ENCODE measurements around the gene GAPDHS. TPM values are rescaled to one million over a fixed set of nuclear protein-coding genes. Genes with fewer than 3 reads are reported as not detected.
A peak's percentile ranks its signal among the peaks of the same experiment; 100 is the strongest.

The GAPDHS gene
- total RNA-seq, 2 experiments from 2014 or later = not detected

DNA sequence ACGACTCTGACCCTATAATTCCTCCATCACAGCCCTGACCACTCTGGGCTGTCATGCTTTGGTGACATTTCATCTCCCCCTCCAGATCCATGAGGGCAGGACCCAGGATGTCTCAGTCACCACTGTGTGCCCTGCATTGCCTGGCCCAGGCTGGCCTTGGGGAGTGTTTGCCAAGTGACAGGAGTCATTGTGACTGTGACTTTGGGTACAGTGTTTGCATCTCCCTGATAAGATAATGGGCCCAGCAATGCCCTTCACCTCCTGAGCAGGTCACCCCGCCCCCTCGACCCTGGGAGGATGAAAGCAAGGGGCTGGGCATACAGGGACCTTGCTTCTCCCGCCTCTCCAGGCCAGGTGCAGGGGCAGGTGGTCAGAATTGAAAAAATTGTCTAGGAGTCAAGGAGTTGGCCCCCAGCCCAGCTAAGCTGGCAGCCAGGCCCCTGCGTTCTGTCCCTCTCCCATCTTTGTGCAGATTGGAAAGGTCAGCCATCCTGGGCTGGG, 36.1 kb downstream of the GAPDHS start:
- H3K4me3 Mint-ChIP-seq = no peak overlapping the region
- peaks cover 28% of the 10 kb centered on the region for H3K27me3 Mint-ChIP-seq
- H3K27ac Mint-ChIP-seq = no peak overlapping the region
- ChIA-PET POLR2A (no interaction called here), CTCF (no interaction called here)
- DNase-seq = no peak
- no peaks in the 10 kb centered on the region for H3K36me3 Mint-ChIP-seq (ENCODE audit: low read depth)
- H3K9me3 Mint-ChIP-seq = peaks cover 4% of the 10 kb centered on the region
- peaks cover 3% of the 10 kb centered on the region for H3K4me1 Mint-ChIP-seq

DNA sequence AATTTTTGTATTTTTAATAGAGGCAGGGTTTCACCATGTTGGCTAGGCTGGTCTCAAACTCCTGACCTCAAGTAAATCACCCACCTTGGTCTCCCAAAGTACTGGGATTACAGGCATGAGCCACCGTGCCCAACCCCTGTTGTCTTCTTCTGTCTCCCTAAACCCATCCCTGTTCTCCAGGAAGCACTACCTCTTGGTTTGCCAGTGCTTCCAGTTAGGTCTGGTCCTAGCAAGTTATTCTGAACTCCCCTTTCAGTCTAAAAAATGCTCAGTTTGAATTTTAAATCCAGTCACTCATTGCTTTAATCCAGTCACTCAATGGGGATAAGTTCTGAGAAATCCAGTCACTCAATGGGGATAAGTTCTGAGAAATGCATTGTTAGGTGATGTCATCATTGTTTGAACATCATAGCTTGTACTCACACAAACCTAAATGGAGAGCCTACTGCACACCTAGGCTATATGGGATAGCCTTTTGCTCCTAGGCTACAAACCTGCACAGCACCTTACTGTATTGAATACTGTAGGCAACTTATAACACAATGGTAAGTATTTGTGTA, 38.2 kb downstream of the GAPDHS start:
- Mint-ChIP-seq H3K27me3 (peaks cover 28% of the 10 kb centered on the region), H3K4me3 (no peak overlapping the region), H3K27ac (no peak overlapping the region), H3K4me1 (peaks cover 3% of the 10 kb centered on the region), H3K36me3 (ENCODE audit: low read depth) (no peaks in the 10 kb centered on the region), H3K9me3 (peaks cover 22% of the 10 kb centered on the region)
- ChIA-PET POLR2A (no interaction called here), CTCF (no interaction called here)
- no peak for DNase-seq

DNA sequence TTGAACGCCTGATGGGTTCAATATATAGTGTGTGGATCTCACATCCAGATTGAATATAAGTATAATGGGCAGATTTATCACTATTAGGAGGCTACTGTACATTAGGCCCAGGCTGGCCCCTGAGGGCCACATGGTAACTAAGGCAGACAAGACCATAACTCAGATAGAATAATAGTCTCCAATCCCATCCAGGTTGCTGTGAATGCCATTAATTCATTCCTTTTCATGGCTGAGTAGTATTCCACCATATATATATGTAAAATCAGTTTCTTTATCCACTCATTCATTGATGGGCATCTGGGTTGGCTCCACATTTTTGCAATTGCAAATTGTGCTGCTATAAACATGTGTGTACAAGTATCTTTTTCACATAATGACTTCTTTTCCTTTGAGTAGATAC, 44.7 kb downstream of the GAPDHS start:
- DNase-seq = no peak
- H3K27ac Mint-ChIP-seq = no peak overlapping the region
- H3K4me1 Mint-ChIP-seq = no peaks in the 10 kb centered on the region
- ChIA-PET CTCF (no interaction called here), POLR2A (no interaction called here)
- H3K4me3 Mint-ChIP-seq = no peak overlapping the region
- no peaks in the 10 kb centered on the region for H3K36me3 Mint-ChIP-seq (ENCODE audit: low read depth)
- H3K9me3 Mint-ChIP-seq = peaks cover 39% of the 10 kb centered on the region
- H3K27me3 Mint-ChIP-seq = peaks cover 6% of the 10 kb centered on the region

DNA sequence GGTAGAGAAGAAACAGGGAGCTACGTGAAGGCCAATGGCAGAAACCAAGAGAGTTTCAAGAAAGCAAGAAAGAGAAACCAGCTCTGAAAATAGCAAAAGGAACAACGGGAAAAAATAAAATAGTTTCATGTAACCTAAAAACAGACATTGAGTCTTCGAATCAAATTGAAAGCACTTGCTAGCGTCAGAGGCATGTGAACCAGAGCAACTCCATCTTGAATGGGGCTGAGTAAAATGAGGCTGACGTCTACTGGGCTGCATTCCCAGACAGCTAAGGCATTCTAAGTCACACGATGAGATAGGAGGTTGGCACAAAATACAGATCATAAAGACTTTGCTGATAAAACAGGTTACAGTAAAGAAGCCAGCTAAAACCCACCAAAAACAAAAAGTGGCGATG, 45.5 kb downstream of the GAPDHS start:
- no peaks in the 10 kb centered on the region for H3K4me1 Mint-ChIP-seq
- peaks cover 39% of the 10 kb centered on the region for H3K9me3 Mint-ChIP-seq
- H3K27ac Mint-ChIP-seq = no peak overlapping the region
- CTCF ChIA-PET = interaction anchor here (0.6 kb wide), 1 partner anchor 76 kb away, joined by 3 read pairs; no protein-coding TSS in a partner anchor
- peaks cover 4% of the 10 kb centered on the region for H3K27me3 Mint-ChIP-seq
- DNase-seq = no peak
- no peak overlapping the region for H3K4me3 Mint-ChIP-seq
- POLR2A ChIA-PET = no interaction called here
- H3K36me3 Mint-ChIP-seq (ENCODE audit: low read depth) = no peaks in the 10 kb centered on the region

DNA sequence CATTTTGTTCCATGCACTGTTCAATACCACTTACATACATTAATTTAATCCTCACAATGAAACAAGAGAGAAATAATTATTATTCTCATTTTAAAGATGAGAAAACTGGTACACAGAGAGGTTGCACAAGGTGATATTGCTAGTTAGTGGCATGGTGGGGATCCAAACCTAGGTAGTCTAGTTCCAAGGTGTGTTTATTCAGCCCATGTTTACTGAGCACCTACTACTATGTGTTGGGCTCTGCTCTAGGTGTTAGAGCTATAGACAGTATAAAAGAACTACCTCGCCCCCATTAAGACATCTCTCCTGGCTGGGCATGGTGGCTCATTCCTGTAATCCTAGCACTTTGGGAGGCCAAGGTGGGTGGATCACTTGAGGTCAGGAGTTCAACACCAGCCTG, 49.5 kb downstream of the GAPDHS start:
- CTCF ChIA-PET = no interaction called here
- Mint-ChIP-seq H3K36me3 (ENCODE audit: low read depth) (no peaks in the 10 kb centered on the region), H3K27me3 (peaks cover 15% of the 10 kb centered on the region), H3K27ac (no peak overlapping the region), H3K4me3 (no peak overlapping the region), H3K4me1 (no peaks in the 10 kb centered on the region), H3K9me3 (peaks cover 5% of the 10 kb centered on the region)
- DNase-seq = no peak
- POLR2A ChIA-PET = no interaction called here

DNA sequence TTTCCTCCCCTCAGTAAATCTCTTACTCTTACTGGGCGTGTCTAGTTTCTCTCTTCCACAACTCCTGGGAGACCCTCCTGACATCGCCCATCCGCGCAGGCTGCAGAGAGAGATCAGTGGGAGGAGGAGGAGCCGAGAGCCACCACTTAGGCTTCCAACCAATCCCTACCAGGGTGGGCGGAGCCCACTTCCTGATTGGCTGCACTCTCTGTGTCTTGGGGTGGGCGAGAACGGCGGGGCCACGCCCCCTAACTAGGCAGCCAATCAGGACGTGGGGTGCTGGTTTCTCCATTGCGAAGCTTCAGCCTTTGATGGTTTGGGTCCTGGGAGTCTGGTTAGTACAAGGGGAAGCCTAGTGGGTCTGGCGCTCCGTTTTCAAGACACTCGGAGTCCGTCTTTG, 52.6 kb downstream of the GAPDHS start, which contains the start of gene PMIS2:
Gene PMIS2 (plus strand): TSS at position 326 of the 400 bp plus-strand sequence. CDS start 87 bp downstream, outside the sequence.
- no peaks in the 10 kb centered on the region for H3K4me1 Mint-ChIP-seq
- H3K27ac Mint-ChIP-seq = no peak within 1 kb of the TSS
- peak; percentile 8 for DNase-seq
- H3K4me3 Mint-ChIP-seq = no peak within 1 kb of the TSS
- ChIA-PET POLR2A (no interaction called here), CTCF (no interaction called here)
- peaks cover 15% of the 10 kb centered on the region for H3K27me3 Mint-ChIP-seq
- no peaks in the 10 kb centered on the region for H3K9me3 Mint-ChIP-seq
- no peaks in the 10 kb centered on the region for H3K36me3 Mint-ChIP-seq (ENCODE audit: low read depth)

DNA sequence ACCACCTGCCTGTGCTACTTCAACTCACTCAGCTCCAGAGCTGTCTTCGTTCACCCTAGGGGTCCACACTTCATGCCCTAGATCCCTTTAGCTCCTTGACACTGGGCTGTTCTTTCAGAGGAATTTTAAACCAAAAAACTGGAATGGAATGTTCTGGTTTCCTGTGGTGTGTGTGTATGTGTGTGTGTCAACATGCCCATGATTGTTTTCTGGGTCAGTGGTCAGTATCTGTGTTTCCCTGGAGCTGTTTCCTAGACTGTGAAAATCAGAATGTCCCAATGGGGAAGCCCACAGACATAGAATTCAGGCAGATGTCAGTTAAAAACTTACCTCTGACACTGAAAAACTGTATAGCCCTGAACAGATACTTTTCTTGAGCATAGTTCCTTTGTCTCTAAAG, 54.1 kb downstream of the GAPDHS start:
- POLR2A ChIA-PET = no interaction called here
- Mint-ChIP-seq H3K27ac (no peak overlapping the region), H3K4me1 (no peaks in the 10 kb centered on the region), H3K36me3 (ENCODE audit: low read depth) (no peaks in the 10 kb centered on the region), H3K27me3 (peaks cover 15% of the 10 kb centered on the region), H3K4me3 (no peak overlapping the region), H3K9me3 (no peaks in the 10 kb centered on the region)
- no peak for DNase-seq
- CTCF ChIA-PET = interaction anchor here (0.6 to 1.1 kb wide), 3 partner anchors 9 to 77 kb away, joined by 3 read pairs; no protein-coding TSS in a partner anchor

DNA sequence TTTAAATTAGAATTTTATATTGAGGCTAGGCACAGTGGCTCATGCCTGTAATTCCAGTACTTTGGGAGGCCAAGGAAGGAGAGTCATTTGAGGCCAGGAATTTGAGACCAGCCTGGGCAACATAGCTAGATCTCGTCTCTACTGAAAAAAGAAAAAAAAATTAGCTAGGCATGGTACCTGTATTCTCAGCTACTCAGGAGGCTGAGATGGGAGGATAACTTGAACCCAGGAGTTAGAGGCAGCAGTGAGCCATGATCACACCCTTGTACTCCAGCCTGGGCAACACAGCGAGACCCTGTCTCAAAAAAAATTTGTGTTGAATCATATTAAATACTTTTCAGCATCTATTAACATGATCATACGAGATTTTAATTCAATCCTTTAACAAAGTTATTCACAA, 57.6 kb downstream of the GAPDHS start:
- H3K27me3 Mint-ChIP-seq = peaks cover 5% of the 10 kb centered on the region
- no peak overlapping the region for H3K4me3 Mint-ChIP-seq
- no peaks in the 10 kb centered on the region for H3K9me3 Mint-ChIP-seq
- H3K4me1 Mint-ChIP-seq = no peaks in the 10 kb centered on the region
- no peak for DNase-seq
- POLR2A ChIA-PET = no interaction called here
- no peak overlapping the region for H3K27ac Mint-ChIP-seq
- no peaks in the 10 kb centered on the region for H3K36me3 Mint-ChIP-seq (ENCODE audit: low read depth)
- CTCF ChIA-PET = no interaction called here

DNA sequence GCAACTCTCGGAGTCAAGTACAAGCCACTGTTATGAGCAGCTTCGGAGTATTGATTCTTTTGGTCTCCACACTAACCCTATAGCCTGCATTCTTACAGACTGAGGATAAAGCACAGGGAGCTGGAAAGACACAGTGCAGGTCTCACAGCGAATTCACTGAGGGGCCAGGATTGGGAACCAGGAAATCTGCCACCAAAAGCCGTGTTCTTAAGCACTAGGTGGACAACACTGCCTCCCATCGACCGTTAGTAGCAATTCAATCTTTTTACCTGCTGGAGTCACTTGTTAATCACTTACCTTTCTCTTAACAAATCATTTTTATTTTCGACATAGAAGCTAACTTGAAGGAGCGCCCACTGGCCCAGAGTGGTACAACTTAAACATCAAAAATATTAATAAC, 59.0 kb downstream of the GAPDHS start:
- POLR2A ChIA-PET = no interaction called here
- CTCF ChIA-PET = interaction anchor here (0.9 to 1.2 kb wide), 2 partner anchors 9 to 10 kb away, joined by 3 read pairs; no protein-coding TSS in a partner anchor
- H3K4me1 Mint-ChIP-seq = peaks cover 10% of the 10 kb centered on the region
- no peak overlapping the region for H3K27ac Mint-ChIP-seq
- H3K36me3 Mint-ChIP-seq (ENCODE audit: low read depth) = no peaks in the 10 kb centered on the region
- H3K4me3 Mint-ChIP-seq = no peak overlapping the region
- H3K27me3 Mint-ChIP-seq = no peaks in the 10 kb centered on the region
- no peaks in the 10 kb centered on the region for H3K9me3 Mint-ChIP-seq
- DNase-seq = peak; percentile 38

Other genes starting within 250 kb of the GAPDHS start
- not detected for gene MAG, start 241.3 kb upstream of the GAPDHS start, total RNA-seq
- gene CD22, start 204.3 kb upstream of the GAPDHS start, total RNA-seq = under 1 TPM in 1 of 2 experiments, not detected in 1; 0.21 TPM
- not detected for gene FFAR1, start 185.6 kb upstream of the GAPDHS start, total RNA-seq
- not detected for gene FFAR3, start 175.0 kb upstream of the GAPDHS start, total RNA-seq
- gene GPR42, start 162.4 kb upstream of the GAPDHS start, total RNA-seq = not detected
- not detected for gene FFAR2, start 85.2 kb upstream of the GAPDHS start, total RNA-seq
- not detected for gene KRTDAP, start 43.0 kb upstream of the GAPDHS start, total RNA-seq
- not detected for gene DMKN, start 19.8 kb upstream of the GAPDHS start, total RNA-seq
- gene SBSN, start 5.1 kb upstream of the GAPDHS start, total RNA-seq = not detected
- gene TMEM147, start 12.2 kb downstream of the GAPDHS start, total RNA-seq = 10 to 100 TPM; 42.5 to 43.8 TPM
- gene ATP4A, start 30.2 kb downstream of the GAPDHS start, total RNA-seq = not detected
- gene PMIS2, start 52.7 kb downstream of the GAPDHS start, total RNA-seq = not detected
- 10 to 100 TPM; 52.2 to 57.9 TPM for gene HAUS5, start 79.3 kb downstream of the GAPDHS start, total RNA-seq
- 100 to 1,000 TPM; 100 to 112 TPM for gene RBM42, start 95.6 kb downstream of the GAPDHS start, total RNA-seq
- gene ETV2, start 108.3 kb downstream of the GAPDHS start, total RNA-seq = 1 to 10 TPM in 1 of 2 experiments, under 1 TPM in 1; 0.84 to 1.9 TPM
- 100 to 1,000 TPM; 429 to 474 TPM for gene COX6B1, start 114.9 kb downstream of the GAPDHS start, total RNA-seq
- gene UPK1A, start 133.1 kb downstream of the GAPDHS start, total RNA-seq = under 1 TPM; 0.37 TPM
- gene ZBTB32, start 171.1 kb downstream of the GAPDHS start, total RNA-seq = 10 to 100 TPM; 15.4 to 17.3 TPM
- 10 to 100 TPM; 65.1 to 67.2 TPM for gene KMT2B, start 184.5 kb downstream of the GAPDHS start, total RNA-seq
- gene IGFLR1, start 209.0 kb downstream of the GAPDHS start, total RNA-seq = 10 to 100 TPM; 53.7 to 54.6 TPM
- gene U2AF1L4, start 212.0 kb downstream of the GAPDHS start, total RNA-seq = 10 to 100 TPM; 35.0 to 38.1 TPM
- 10 to 100 TPM; 41.7 to 46.3 TPM for gene PSENEN, start 212.2 kb downstream of the GAPDHS start, total RNA-seq
- gene LIN37, start 215.1 kb downstream of the GAPDHS start, total RNA-seq = 10 to 100 TPM; 13.7 to 15.9 TPM
- gene HSPB6, start 223.6 kb downstream of the GAPDHS start, total RNA-seq = under 1 TPM; 0.29 to 0.69 TPM
- 10 to 100 TPM; 53.7 to 59.1 TPM for gene PROSER3, start 224.7 kb downstream of the GAPDHS start, total RNA-seq
- gene ARHGAP33, start 242.1 kb downstream of the GAPDHS start, total RNA-seq = 100 to 1,000 TPM in 1 of 2 experiments, 10 to 100 TPM in 1; 91.3 to 101 TPM

Measured in activated CD4-positive, alpha-beta T cell treated with anti-CD3 and anti-CD28 coated beads, Interleukin-2, amount 10 ng/mL, durations not matched to agents 7 days and 5 days (primary cell).